ENCODE measurements around the gene MPST. TPM values are rescaled to one million over a fixed set of nuclear protein-coding genes. Genes with fewer than 3 reads are reported as not detected.

Gene MPST
- polyA plus RNA-seq, 1 donor from 2014 or later = 56.0 TPM

GRCh38 chr22:37011472-37011871, 8.1 kb upstream of the MPST start:
- Histone ChIP-seq H3F3A (ENCODE audit: insufficient read depth, low read length, poor library complexity, severe bottlenecking) (no peaks in the 10 kb centered on the region), H3K79me2 (replicated peaks; ENCODE audit: insufficient read depth, low read length) (no peaks in the 10 kb centered on the region), H3K9me3 (ENCODE audit: low read length) (no peaks in the 10 kb centered on the region), H3K4me3 (ENCODE audit: low read length) (no peak overlapping the region), H3K27ac (ENCODE audit: low read length) (no peak overlapping the region), H3K27me3 (ENCODE audit: insufficient read depth, low read depth, low read length) (no peaks in the 10 kb centered on the region), H4K20me1 (ENCODE audit: insufficient read depth) (no peaks in the 10 kb centered on the region), H3K36me3 (ENCODE audit: insufficient read depth, low read length) (no peaks in the 10 kb centered on the region), H3K9me2 (ENCODE audit: insufficient read depth, low read length) (no peaks in the 10 kb centered on the region), H3K4me2 (ENCODE audit: low read length) (no peak overlapping the region), H3K9ac (ENCODE audit: low read length) (no peak overlapping the region), H2AFZ (ENCODE audit: low read depth, low read length) (no peak overlapping the region)
- TF ChIP-seq MXI1 (conservative IDR thresholded peaks at IDR 0.05; ENCODE audit: poor library complexity, severe bottlenecking) (no peak), EZH2 (IDR thresholded peaks at IDR 0.05; ENCODE audit: borderline replicate concordance, insufficient read depth, low read length, poor library complexity, severe bottlenecking) (no peak), POLR2AphosphoS5 (IDR thresholded peaks at IDR 0.05) (no peak), EP300 (conservative IDR thresholded peaks at IDR 0.05; ENCODE audit: poor library complexity, severe bottlenecking) (no peak), CTCF (IDR thresholded peaks at IDR 0.05; ENCODE audit: poor library complexity, severe bottlenecking) (no peak), REST (IDR thresholded peaks at IDR 0.05; ENCODE audit: borderline replicate concordance) (no peak)

- Histone ChIP-seq H3K4me2 (ENCODE audit: low read length) (no peak overlapping the region), H3K9me3 (ENCODE audit: low read length) (no peaks in the 10 kb centered on the region), H3F3A (ENCODE audit: insufficient read depth, low read length, poor library complexity, severe bottlenecking) (no peaks in the 10 kb centered on the region), H3K4me3 (ENCODE audit: low read length) (no peak overlapping the region), H3K27me3 (ENCODE audit: insufficient read depth, low read depth, low read length) (no peaks in the 10 kb centered on the region), H3K9me2 (ENCODE audit: insufficient read depth, low read length) (no peaks in the 10 kb centered on the region), H3K79me2 (replicated peaks; ENCODE audit: insufficient read depth, low read length) (no peaks in the 10 kb centered on the region), H3K27ac (ENCODE audit: low read length) (no peak overlapping the region), H3K36me3 (ENCODE audit: insufficient read depth, low read length) (no peaks in the 10 kb centered on the region), H2AFZ (ENCODE audit: low read depth, low read length) (no peak overlapping the region), H4K20me1 (ENCODE audit: insufficient read depth) (no peaks in the 10 kb centered on the region), H3K9ac (ENCODE audit: low read length) (no peak overlapping the region)
- TF ChIP-seq TAF1 (IDR thresholded peaks at IDR 0.05; ENCODE audit: low read depth) (no peak), REST (IDR thresholded peaks at IDR 0.05; ENCODE audit: borderline replicate concordance) (no peak), RAD21 (conservative IDR thresholded peaks at IDR 0.05) (no peak), MXI1 (conservative IDR thresholded peaks at IDR 0.05; ENCODE audit: poor library complexity, severe bottlenecking) (no peak), POLR2AphosphoS5 (IDR thresholded peaks at IDR 0.05) (no peak), CTCF (IDR thresholded peaks at IDR 0.05; ENCODE audit: poor library complexity, severe bottlenecking) (no peak), EZH2 (IDR thresholded peaks at IDR 0.05; ENCODE audit: borderline replicate concordance, insufficient read depth, low read length, poor library complexity, severe bottlenecking) (no peak), EP300 (conservative IDR thresholded peaks at IDR 0.05; ENCODE audit: poor library complexity, severe bottlenecking) (no peak), SMC3 (conservative IDR thresholded peaks at IDR 0.05; ENCODE audit: poor library complexity) (no peak)
Measured at GRCh38 chr22:37012262-37012904, 7.2 kb upstream of the MPST start.
